Activated naive CD4-positive, alpha-beta T cell treated with Interleukin-2 at 50 U/mL for 16 hours (primary cell): ENCODE results near the gene ZNF813.
"Not testable (repeated sequence)": the region's sequence is repeated elsewhere in the genome, so short reads cannot be mapped to it uniquely, and the experiment has no call there.

Experiments
- DNase-seq: peaks from one replicate; pipeline ENCODE4 v3.0.0-alpha.2; 2020

The ZNF813 gene

GRCh38 chr19:53485046-53486004 is 17.8 kb downstream of the ZNF813 start:
- no peak for DNase-seq

- DNase-seq, result no peak
Observed at GRCh38 chr19:53492153-53492552, 24.6 kb downstream of the ZNF813 start.

GRCh38 chr19:53497311-53498023 is 29.9 kb downstream of the ZNF813 start:
- not testable (repeated sequence) for DNase-seq

- DNase-seq, result not testable (repeated sequence)
Observed at GRCh38 chr19:53498024-53498395, 30.5 kb downstream of the ZNF813 start.

- DNase-seq, result not testable (repeated sequence)
Observed at GRCh38 chr19:53503151-53503550, 35.6 kb downstream of the ZNF813 start.

GRCh38 chr19:53503671-53504364 is 36.3 kb downstream of the ZNF813 start:
- DNase-seq, result not testable (repeated sequence)

- not testable (repeated sequence) for DNase-seq
Observed at GRCh38 chr19:53504365-53504703, 36.8 kb downstream of the ZNF813 start.

GRCh38 chr19:53504885-53505284 is 37.4 kb downstream of the ZNF813 start:
- DNase-seq, result no peak

GRCh38 chr19:53506728-53507127 is 39.2 kb downstream of the ZNF813 start:
- no peak for DNase-seq

GRCh38 chr19:53507523-53508442 is 40.2 kb downstream of the ZNF813 start:
- no peak for DNase-seq

- DNase-seq, result no peak
Observed at GRCh38 chr19:53509443-53509842, 41.9 kb downstream of the ZNF813 start.

- DNase-seq, result no peak
Observed at GRCh38 chr19:53509845-53510244, 42.3 kb downstream of the ZNF813 start.

- no peak for DNase-seq
Observed at GRCh38 chr19:53511357-53511756, 43.8 kb downstream of the ZNF813 start.

GRCh38 chr19:53511933-53512374 is 44.4 kb downstream of the ZNF813 start:
- peak; percentile 45 for DNase-seq

- DNase-seq, result not testable (repeated sequence)
Observed at GRCh38 chr19:53515047-53515446, 47.5 kb downstream of the ZNF813 start.

- no peak for DNase-seq
Observed at GRCh38 chr19:53517114-53517741, 49.7 kb downstream of the ZNF813 start.

- DNase-seq, result no peak
Observed at GRCh38 chr19:53518121-53518520, 50.6 kb downstream of the ZNF813 start.

GRCh38 chr19:53518716-53519115 is 51.2 kb downstream of the ZNF813 start:
- no peak for DNase-seq

- no peak for DNase-seq
Observed at GRCh38 chr19:53519446-53519845, 51.9 kb downstream of the ZNF813 start.

GRCh38 chr19:53520163-53520546 is 52.6 kb downstream of the ZNF813 start:
- DNase-seq, result no peak

- DNase-seq, result peak; percentile 90
Observed at GRCh38 chr19:53520547-53521372, 53.2 kb downstream of the ZNF813 start.
